HepG2 (cell line): ENCODE measurements around the gene PLXNC1. TPM values are rescaled to one million over a fixed set of nuclear protein-coding genes. Genes with fewer than 3 reads are reported as not detected.

Experiments
- ATAC-seq: fragments of 200-7000 bp; cut with Tn5 transposase; 3 replicates; pipeline ENCODE4 v1.9.1; 2020; ENCODE audit warnings: mild to moderate bottlenecking, moderate library complexity
- BruUV-seq: library from RNA; stranded (reverse); fragments of 400-500 nt; replicated peaks from 2 replicates; lab custom pipeline; 2021; lab: Mats Ljungman, UMichigan
- CTCF ChIA-PET: fragments of 300-600 bp; formaldehyde crosslinking; extraction: SDS; loops from one replicate; lab custom pipeline; 2021; ENCODE audit warnings: low total read pairs, inconsistent platforms, low intra/inter-chr PET ratio; lab: Yijun Ruan, JAX
- POLR2A ChIA-PET: fragments of 350-600 bp; sonication (Branson Sonifier 250); formaldehyde crosslinking; loops from one replicate; lab custom pipeline; 2020; ENCODE audit warnings: antibody characterized with exemption, inconsistent platforms; lab: Yijun Ruan, JAX
- DNase-seq: peaks from one replicate; pipeline ENCODE4 v3.0.0-alpha.2; 2015; ENCODE audit warnings: low spot score
- FAIRE-seq: peaks from 3 replicates; lab custom pipeline; 2011; peaks lifted over from hg19 to GRCh38; lab: Jason Lieb, UNC
- H2AFZ ChIP-seq: one replicate; pipeline ENCODE4 v1.6.1; 2011; ENCODE audit warnings: low read length, inconsistent platforms
- H3K27ac ChIP-seq: fragments of 300-600 bp; 3 replicates; pipeline ENCODE4 v1.8.0; 2011; ENCODE audit warnings: mixed run types, mild to moderate bottlenecking, mixed read lengths, low read length, inconsistent platforms; ENCODE audit not compliant: insufficient read depth; ENCODE audit errors: extremely low read length
- H3K27me3 ChIP-seq, 2 experiments: fragments of 200-600 bp in 1 of 2; 2 replicates in 1 of 2; 3 replicates in 1 of 2; pipeline versions ENCODE4 v1.6.0 to v1.8.0; 2011; ENCODE audit warnings: low read length in 2 of 2, mild to moderate bottlenecking in 2 of 2, moderate library complexity in 2 of 2, inconsistent platforms in 1 of 2; ENCODE audit not compliant: insufficient read depth in 2 of 2, control insufficient read depth in 1 of 2
- H3K36me3 ChIP-seq, 2 experiments: fragments of 200-600 bp in 1 of 2; replicated peaks in 1 of 2; 2 replicates in 1 of 2; 3 replicates in 1 of 2; pipeline versions ENCODE4 v1.5.1 to v1.8.0; 2011; ENCODE audit warnings: low read length in 2 of 2, inconsistent platforms in 1 of 2; ENCODE audit not compliant: insufficient read depth in 2 of 2, control insufficient read depth in 1 of 2
- H3K4me1 ChIP-seq: 2 replicates; pipeline ENCODE4 v1.5.1; 2012; ENCODE audit warnings: low read length, inconsistent platforms; ENCODE audit not compliant: insufficient read depth
- H3K4me2 ChIP-seq: 2 replicates; pipeline ENCODE4 v1.6.0; 2011; ENCODE audit warnings: low read depth, low read length, inconsistent platforms
- H3K4me3 ChIP-seq, 3 experiments: fragments of 200-600 bp in 1 of 3; sonication (generic), shearing (Covaris generic) in 1 of 3; replicated peaks in 1 of 3; 2 replicates each; pipeline ENCODE4 v1.5.1; 2011 to 2016; ENCODE audit warnings: low read length in 3 of 3, inconsistent platforms in 2 of 3, low read depth in 2 of 3, mild to moderate bottlenecking in 2 of 3, control low read depth in 1 of 3, mixed read lengths in 1 of 3; ENCODE audit not compliant: insufficient read depth in 1 of 3
- H3K79me2 ChIP-seq: one replicate; pipeline ENCODE4 v1.6.1; 2011; ENCODE audit warnings: low read length, inconsistent platforms; ENCODE audit not compliant: insufficient read depth
- H3K9ac ChIP-seq: 2 replicates; pipeline ENCODE4 v1.6.0; 2011; ENCODE audit warnings: mild to moderate bottlenecking, low read depth, low read length, inconsistent platforms; ENCODE audit not compliant: insufficient read depth
- H3K9me3 ChIP-seq: 2 replicates; pipeline ENCODE4 v1.5.1; 2012; ENCODE audit warnings: mild to moderate bottlenecking, low read length
- H4K20me1 ChIP-seq: 2 replicates; pipeline ENCODE4 v1.6.0; 2011; ENCODE audit warnings: inconsistent platforms, mild to moderate bottlenecking, low read length, moderate library complexity; ENCODE audit not compliant: insufficient read depth
- BORCS8-MEF2B ChIP-seq: sonication (generic); formaldehyde crosslinking; IDR thresholded peaks from 2 replicates; pipeline ENCODE4 v1.8.0; 2022; ENCODE audit warnings: mild to moderate bottlenecking, missing genetic modification reagents
- CERS6 ChIP-seq: sonication (generic); formaldehyde crosslinking; IDR thresholded peaks from 2 replicates; pipeline ENCODE4 v1.5.0; 2020; ENCODE audit warnings: missing genetic modification reagents
- HOXA9 ChIP-seq: sonication (generic); formaldehyde crosslinking; IDR thresholded peaks from 2 replicates; pipeline ENCODE4 v1.8.1; 2022; ENCODE audit warnings: missing genetic modification reagents, mild to moderate bottlenecking, moderate library complexity, borderline replicate concordance
- MAZ ChIP-seq, 2 experiments: sonication (generic) in 1 of 2; formaldehyde crosslinking in 1 of 2; IDR thresholded peaks; 2 replicates each; pipeline versions ENCODE4 v1.5.0 to v1.6.1; 2012 to 2020; ENCODE audit warnings: low read depth in 2 of 2, mild to moderate bottlenecking in 2 of 2, borderline replicate concordance in 1 of 2, improper control_type of control experiment in 1 of 2, low read length in 1 of 2, missing genetic modification reagents in 1 of 2, moderate library complexity in 1 of 2
- POGK ChIP-seq: sonication (generic); formaldehyde crosslinking; conservative IDR thresholded peaks from 2 replicates; pipeline ENCODE4 v1.8.0; 2022; ENCODE audit warnings: mild to moderate bottlenecking, moderate library complexity, missing genetic modification reagents
- SIX1 ChIP-seq: sonication (generic); formaldehyde crosslinking; IDR thresholded peaks from 2 replicates; pipeline ENCODE4 v1.4.0; 2020; ENCODE audit warnings: missing genetic modification reagents, borderline replicate concordance
- TRIM24 ChIP-seq: sonication (generic); formaldehyde crosslinking; IDR thresholded peaks from 2 replicates; pipeline ENCODE4 v1.8.0; 2022; ENCODE audit warnings: mild to moderate bottlenecking, missing genetic modification reagents
- ZBTB3 ChIP-seq: sonication (generic); formaldehyde crosslinking; IDR thresholded peaks from 2 replicates; pipeline ENCODE4 v1.4.0; 2020; ENCODE audit warnings: low read depth, mild to moderate bottlenecking, moderate library complexity, missing genetic modification reagents, borderline replicate concordance
- ZBTB7A ChIP-seq: sonication (generic); formaldehyde crosslinking; IDR thresholded peaks from 2 replicates; pipeline ENCODE4 v1.8.0; 2022; ENCODE audit warnings: mild to moderate bottlenecking, missing genetic modification reagents
- ZNF18 ChIP-seq: sonication (generic); formaldehyde crosslinking; IDR thresholded peaks from 2 replicates; pipeline ENCODE4 v1.8.0; 2022; ENCODE audit warnings: mild to moderate bottlenecking, missing genetic modification reagents; ENCODE audit not compliant: insufficient replicate concordance
- ZNF24 ChIP-seq: fragments of 450-650 bp; IDR thresholded peaks from 2 replicates; pipeline ENCODE4 v1.6.1; 2017; ENCODE audit warnings: antibody characterized with exemption, mild to moderate bottlenecking
- ZNF263 ChIP-seq: sonication (generic); formaldehyde crosslinking; IDR thresholded peaks from 2 replicates; pipeline ENCODE4 v1.4.0; 2020; ENCODE audit warnings: missing genetic modification reagents
- ZNF512B ChIP-seq: sonication (generic); formaldehyde crosslinking; IDR thresholded peaks from 2 replicates; pipeline ENCODE4 v1.5.1; 2020; ENCODE audit warnings: missing genetic modification reagents, mild to moderate bottlenecking, borderline replicate concordance
- ZNF616 ChIP-seq: sonication (generic); formaldehyde crosslinking; IDR thresholded peaks from 2 replicates; pipeline ENCODE4 v1.5.0; 2020; ENCODE audit warnings: low read depth, mild to moderate bottlenecking, missing genetic modification reagents
- ZNF800 ChIP-seq: sonication (generic); formaldehyde crosslinking; IDR thresholded peaks from 2 replicates; pipeline ENCODE4 v1.4.0; 2020; ENCODE audit warnings: missing genetic modification reagents
- WGBS: methylation state at CpG from one replicate; pipeline ENCODE4 v1.1.6; 2017; ENCODE audit warnings: low lambda C conversion rate; 5-methylcytosine and 5-hydroxymethylcytosine counted together
- in situ Hi-C: cut with HindIII; loops from 2 replicates; pipeline ENCODE4 v1.10.0; 2017; ENCODE audit warnings: low pct_unique_long_range_greater_than_20kb; ENCODE audit not compliant: extremely low pct_ligation_motif_present
- intact Hi-C: fragments of 100-400 bp; cut with micrococcal nuclease; formaldehyde crosslinking; loops from one replicate; pipeline ENCODE4 v1.10.0; 2022; ENCODE audit not compliant: unreplicated experiment
- polyA plus RNA-seq, 8 experiments: library from polyadenylated mRNA; depleted of rRNA in 3 of 8; stranded (reverse) in 7 of 8; unstranded in 1 of 8; fragments of >200 nt; fragmentation: Illumina TruSeq in 4 of 8; extraction: Trizol in 4 of 8; gene quantifications; 2 replicates each; pipeline versions ENCODE4 v1.2.1 to v1.2.3, GENCODE V29; 2011 to 2016; ENCODE audit warnings: low read depth in 4 of 8, missing spikeins in 1 of 8, mixed read lengths in 1 of 8; ENCODE audit not compliant: insufficient read depth in 1 of 8
- total RNA-seq, 5 experiments: library from RNA; depleted of rRNA; stranded (reverse); fragments of >200 nt; fragmentation: Illumina TruSeq; extraction: Trizol; gene quantifications; 2 replicates each; pipeline ENCODE4 v1.2.3, GENCODE V29; 2016; ENCODE audit warnings: low read depth in 1 of 5

PLXNC1 gene
- total and polyA plus RNA-seq, 2 of the 13 experiments (the other 11 are each of a cell fraction or from before 2014, with no cell fraction given): 6.6 to 11.2 TPM

GRCh38 chr12:94116191-94116590, 32.2 kb upstream of the PLXNC1 start:
- H3K36me3 ChIP-seq: no peaks in the 10 kb centered on the region
- no peaks in the 10 kb centered on the region for H3K79me2 ChIP-seq
- DNase-seq: no peak
- BruUV-seq: no TSS peak
- WGBS: 20% methylated on average over 2 of the region's 2 CpGs
- no peak overlapping the region for H3K4me3 ChIP-seq
- in situ Hi-C loops (no loop called here), intact Hi-C loops (no loop called here)
- peaks cover 0 to 12% of the 10 kb centered on the region in 2 experiments; a peak in 3 of 5 replicates for H3K27me3 ChIP-seq
- H3K4me1 ChIP-seq: no peaks in the 10 kb centered on the region
- FAIRE-seq: no peak
- no peak overlapping the region for H3K9ac ChIP-seq
- no peak for ATAC-seq
- H4K20me1 ChIP-seq: no peaks in the 10 kb centered on the region
- no peak overlapping the region for H3K27ac ChIP-seq
- H2AFZ ChIP-seq: no peak overlapping the region
- no peaks in the 10 kb centered on the region for H3K9me3 ChIP-seq
- CTCF ChIA-PET: no interaction called here
- POLR2A ChIA-PET: no interaction called here
- H3K4me2 ChIP-seq: no peak overlapping the region
- TF ChIP-seq CERS6 (CRISPR knock-in tag): no peak
- no peak for TF ChIP-seq ZNF18 (CRISPR knock-in tag)
- no peak for TF ChIP-seq ZNF263 (CRISPR knock-in tag)
- TF ChIP-seq TRIM24 (CRISPR knock-in tag): no peak
- TF ChIP-seq POGK (CRISPR knock-in tag): no peak
- no peak for TF ChIP-seq ZBTB3 (CRISPR knock-in tag)
- no peak for TF ChIP-seq BORCS8-MEF2B (CRISPR knock-in tag)
- TF ChIP-seq ZNF24: no peak
- no peak for TF ChIP-seq HOXA9 (CRISPR knock-in tag)
- no peak for TF ChIP-seq ZNF512B (CRISPR knock-in tag)
- no peak for TF ChIP-seq ZBTB7A (CRISPR knock-in tag)
- no peak for TF ChIP-seq ZNF616 (CRISPR knock-in tag)
- no peak for TF ChIP-seq MAZ (IDR thresholded peaks at IDR 0.05; ENCODE audit: borderline replicate concordance, low read depth, low read length)
- no peak for TF ChIP-seq MAZ (CRISPR knock-in tag; IDR thresholded peaks at IDR 0.05; ENCODE audit: low read depth)
- TF ChIP-seq ZNF800 (CRISPR knock-in tag): no peak
- TF ChIP-seq SIX1: no peak
